GM21528 (cell line): Measurements from ENCODE around the gene NPTX1.

Experiments used
- ATAC-seq: cut with Tn5 transposase; IDR thresholded peaks from one replicate; pipeline ENCODE4 v1.9.1; 2021; ENCODE audit warnings: mild to moderate bottlenecking, moderate library complexity; ENCODE audit not compliant: unreplicated experiment, low FRiP score

Gene NPTX1

GRCh38 chr17:80464486-80464885 lies 11.9 kb downstream of the NPTX1 start:
- ATAC-seq: no peak

- ATAC-seq: no peak
These were observed 12.5 kb downstream of the NPTX1 start for GRCh38 chr17:80463784-80464400.

GRCh38 chr17:80461528-80462160 lies 14.8 kb downstream of the NPTX1 start:
- no peak for ATAC-seq

GRCh38 chr17:80460429-80460834 lies 16.0 kb downstream of the NPTX1 start:
- no peak for ATAC-seq

GRCh38 chr17:80459234-80459633 lies 17.2 kb downstream of the NPTX1 start:
- no peak for ATAC-seq

GRCh38 chr17:80458016-80458415 lies 18.4 kb downstream of the NPTX1 start:
- no peak for ATAC-seq

GRCh38 chr17:80457236-80457856 lies 19.1 kb downstream of the NPTX1 start:
- no peak for ATAC-seq

- ATAC-seq: no peak
These were observed 19.8 kb downstream of the NPTX1 start for GRCh38 chr17:80456465-80457235.

GRCh38 chr17:80455784-80456183 lies 20.6 kb downstream of the NPTX1 start:
- no peak for ATAC-seq

- no peak for ATAC-seq
These were observed 21.1 kb downstream of the NPTX1 start for GRCh38 chr17:80455336-80455710.

GRCh38 chr17:80454557-80455335 lies 21.7 kb downstream of the NPTX1 start:
- ATAC-seq: peak; percentile 78

GRCh38 chr17:80453998-80454556 lies 22.3 kb downstream of the NPTX1 start:
- no peak for ATAC-seq

- no peak for ATAC-seq
These were observed 23.0 kb downstream of the NPTX1 start for GRCh38 chr17:80453126-80453997.

- no peak for ATAC-seq
These were observed 24.1 kb downstream of the NPTX1 start for GRCh38 chr17:80452173-80452915.

- no peak for ATAC-seq
These were observed 25.2 kb downstream of the NPTX1 start for GRCh38 chr17:80451104-80451775.

GRCh38 chr17:80449930-80450576 lies 26.4 kb downstream of the NPTX1 start:
- no peak for ATAC-seq

GRCh38 chr17:80449194-80449929 lies 27.0 kb downstream of the NPTX1 start:
- ATAC-seq: no peak
